ENCODE data around the gene ZNF618.

Gene ZNF618

GRCh38 chr9:113912816-113913215 is 36.7 kb downstream of the ZNF618 start:
- POLR2A ChIA-PET, result no interaction called here

GRCh38 chr9:113913426-113914195 is 37.5 kb downstream of the ZNF618 start:
- ChIA-PET CTCF (no interaction called here), POLR2A (no interaction called here)
- DNase-seq (ENCODE audit: extremely low spot score), result no peak
- no peak for TF ChIP-seq CTCF (IDR thresholded peaks at IDR 0.05; ENCODE audit: control extremely low read depth, extremely low read depth, low read depth, missing control alignments)

More at GRCh38 chr9:113912816-113913215, 36.7 kb downstream of the ZNF618 start:
- CTCF ChIA-PET, result no interaction called here
- TF ChIP-seq CTCF (IDR thresholded peaks at IDR 0.05; ENCODE audit: control extremely low read depth, extremely low read depth, low read depth, missing control alignments), result no peak
- no peak for DNase-seq (ENCODE audit: extremely low spot score)

GRCh38 chr9:113914517-113914916 is 38.4 kb downstream of the ZNF618 start:
- CTCF ChIA-PET, result no interaction called here
- TF ChIP-seq CTCF (IDR thresholded peaks at IDR 0.05; ENCODE audit: control extremely low read depth, extremely low read depth, low read depth, missing control alignments), result no peak
- DNase-seq (ENCODE audit: extremely low spot score), result no peak
- POLR2A ChIA-PET, result no interaction called here

GRCh38 chr9:113915817-113916434 is 39.8 kb downstream of the ZNF618 start:
- TF ChIP-seq CTCF (IDR thresholded peaks at IDR 0.05; ENCODE audit: control extremely low read depth, extremely low read depth, low read depth, missing control alignments), result no peak
- ChIA-PET POLR2A (no interaction called here), CTCF (interaction anchor here (1.0 kb wide), 1 partner anchor 47 kb away, joined by 3 read pairs; no protein-coding TSS in a partner anchor)
- no peak for DNase-seq (ENCODE audit: extremely low spot score)

- POLR2A ChIA-PET, result no interaction called here
- no peak for TF ChIP-seq CTCF (IDR thresholded peaks at IDR 0.05; ENCODE audit: control extremely low read depth, extremely low read depth, low read depth, missing control alignments)
- no peak for DNase-seq (ENCODE audit: extremely low spot score)
- CTCF ChIA-PET, result interaction anchor here (1.0 kb wide), 1 partner anchor 46 kb away, joined by 3 read pairs; no protein-coding TSS in a partner anchor
Measured at GRCh38 chr9:113916931-113917330, 40.8 kb downstream of the ZNF618 start.

- ChIA-PET CTCF (no interaction called here), POLR2A (no interaction called here)
- no peak for DNase-seq (ENCODE audit: extremely low spot score)
- TF ChIP-seq CTCF (IDR thresholded peaks at IDR 0.05; ENCODE audit: control extremely low read depth, extremely low read depth, low read depth, missing control alignments), result no peak
Measured at GRCh38 chr9:113918697-113919350, 42.7 kb downstream of the ZNF618 start.
